ENCODE results near the gene ERC2.

GRCh38 chr3:55637906-55638638, 830.2 kb downstream of the ERC2 start:
- TF ChIP-seq CTCF (IDR thresholded peaks at IDR 0.05) (no peak), POLR2A (IDR thresholded peaks at IDR 0.05) (no peak)
